Breast epithelium (tissue), 3 donors: ENCODE data around the gene NMUR1.

Experiments used
- CTCF ChIP-seq, 3 donors: fragments of 450-650 bp; IDR thresholded peaks; one replicate each; pipeline ENCODE4 v1.5.1; 2016 to 2017; ENCODE audit warnings: antibody characterized with exemption in 3 of 3, mild to moderate bottlenecking in 3 of 3, moderate library complexity in 3 of 3
- POLR2A ChIP-seq: fragments of 450-650 bp; IDR thresholded peaks from one replicate; pipeline ENCODE4 v1.6.1; 2016; ENCODE audit warnings: antibody characterized with exemption, mild to moderate bottlenecking, moderate library complexity
- POLR2AphosphoS5 ChIP-seq, 3 donors: sonication (generic); formaldehyde crosslinking; IDR thresholded peaks; one replicate each; pipeline ENCODE4 v1.6.1; 2017; ENCODE audit warnings: antibody characterized with exemption in 3 of 3

GRCh38 chr2:231502596-231502995, 27.6 kb downstream of the NMUR1 start:
- TF ChIP-seq CTCF (IDR thresholded peaks at IDR 0.05) (no peak), POLR2A (no peak), POLR2AphosphoS5 (IDR thresholded peaks at IDR 0.05) (no peak)
